Fibroblast of villous mesenchyme (primary cell): ENCODE results near the gene GDF2. TPM values are rescaled to one million over a fixed set of nuclear protein-coding genes. Genes with fewer than 3 reads are reported as not detected.

ENCODE experiments used
- DNase-seq: peaks from one replicate; pipeline ENCODE4 v3.0.0-alpha.2; 2010; ENCODE audit warnings: low read depth
- H3K4me3 ChIP-seq: 2 replicates; pipeline ENCODE4 v1.5.1; 2011; ENCODE audit warnings: low read depth, mild to moderate bottlenecking, low read length
- CTCF ChIP-seq: IDR thresholded peaks from 2 replicates; pipeline ENCODE4 v1.5.1; 2012; ENCODE audit warnings: low read depth, mild to moderate bottlenecking, low read length; ENCODE audit not compliant: insufficient read depth
- total RNA-seq: library from RNA; depleted of rRNA; stranded (reverse); fragments of >200 nt; gene quantifications from 2 replicates; pipeline ENCODE4 v1.2.3, GENCODE V29; 2012

Gene GDF2
- total RNA-seq, 1 donor = not detected

- DNase-seq = no peak
Observed at GRCh38 chr10:47323636-47324296, 1.5 kb downstream of the GDF2 start.

GRCh38 chr10:47325303-47326291 is 3.3 kb downstream of the GDF2 start:
- TF ChIP-seq CTCF = no peak
- no peak for DNase-seq
- H3K4me3 ChIP-seq = no peak overlapping the region

More at GRCh38 chr10:47323636-47324296, 1.5 kb downstream of the GDF2 start:
- H3K4me3 ChIP-seq = no peak overlapping the region
- no peak for TF ChIP-seq CTCF

- H3K4me3 ChIP-seq = no peak overlapping the region
- no peak for TF ChIP-seq CTCF
- no peak for DNase-seq
Observed at GRCh38 chr10:47326306-47326926, 4.2 kb downstream of the GDF2 start.

GRCh38 chr10:47326927-47327330 is 4.7 kb downstream of the GDF2 start:
- no peak for DNase-seq
- no peak overlapping the region for H3K4me3 ChIP-seq
- TF ChIP-seq CTCF = no peak

- DNase-seq = no peak
- TF ChIP-seq CTCF = no peak
Observed at GRCh38 chr10:47329855-47330254, 7.6 kb downstream of the GDF2 start.

GRCh38 chr10:47330366-47330765 is 8.1 kb downstream of the GDF2 start:
- no peak for TF ChIP-seq CTCF
- H3K4me3 ChIP-seq = no peak overlapping the region
- DNase-seq = no peak

More at GRCh38 chr10:47329855-47330254, 7.6 kb downstream of the GDF2 start:
- no peak overlapping the region for H3K4me3 ChIP-seq
